Measurements from ENCODE around the gene PLSCR3. TPM values are rescaled to one million over a fixed set of nuclear protein-coding genes. Genes with fewer than 3 reads are reported as not detected.

Gene PLSCR3
- total RNA-seq, 4 donors from 2014 or later: 18.3 to 21.6 (median 19.9) TPM

DNA sequence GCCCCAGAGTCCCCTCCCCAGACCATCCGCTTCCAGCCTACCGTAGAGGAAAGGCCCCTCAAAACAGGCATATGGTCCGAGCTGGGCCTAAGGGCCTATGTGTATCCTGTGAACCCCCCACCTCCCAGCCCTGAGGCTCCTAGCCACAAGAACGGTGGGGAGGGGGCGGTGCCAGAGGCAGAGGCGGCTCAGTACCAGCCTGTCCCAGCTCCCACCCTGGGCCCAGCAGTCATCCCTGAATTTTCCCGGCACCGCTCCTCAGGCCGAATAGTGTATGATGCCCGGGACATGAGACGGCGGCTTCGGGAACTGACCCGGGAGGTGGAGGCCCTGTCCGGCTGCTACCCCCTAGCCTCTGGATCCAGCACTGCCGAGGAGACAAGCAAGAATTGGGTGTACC is 26.9 kb upstream of the PLSCR3 start:
- WGBS, 2 donors: 92 to 98% methylated on average over 10 to 14 of the region's 16 CpGs
- H3K4me1 ChIP-seq: no peaks in the 10 kb centered on the region
- H3K4me3 ChIP-seq (replicated peaks in 1 of 3): no peak overlapping the region
- H3K9me3 ChIP-seq: no peaks in the 10 kb centered on the region
- H3K27me3 ChIP-seq: no peaks in the 10 kb centered on the region
- H3K27ac ChIP-seq: no peak overlapping the region
- no peak for DNase-seq
- H3K36me3 ChIP-seq: no peaks in the 10 kb centered on the region
- intact Hi-C loops (cut with DNase I): loop anchor here (5.0 kb wide), 1 partner anchor 59 kb away; no protein-coding TSS in a partner anchor
- TF ChIP-seq, protein P1, sequence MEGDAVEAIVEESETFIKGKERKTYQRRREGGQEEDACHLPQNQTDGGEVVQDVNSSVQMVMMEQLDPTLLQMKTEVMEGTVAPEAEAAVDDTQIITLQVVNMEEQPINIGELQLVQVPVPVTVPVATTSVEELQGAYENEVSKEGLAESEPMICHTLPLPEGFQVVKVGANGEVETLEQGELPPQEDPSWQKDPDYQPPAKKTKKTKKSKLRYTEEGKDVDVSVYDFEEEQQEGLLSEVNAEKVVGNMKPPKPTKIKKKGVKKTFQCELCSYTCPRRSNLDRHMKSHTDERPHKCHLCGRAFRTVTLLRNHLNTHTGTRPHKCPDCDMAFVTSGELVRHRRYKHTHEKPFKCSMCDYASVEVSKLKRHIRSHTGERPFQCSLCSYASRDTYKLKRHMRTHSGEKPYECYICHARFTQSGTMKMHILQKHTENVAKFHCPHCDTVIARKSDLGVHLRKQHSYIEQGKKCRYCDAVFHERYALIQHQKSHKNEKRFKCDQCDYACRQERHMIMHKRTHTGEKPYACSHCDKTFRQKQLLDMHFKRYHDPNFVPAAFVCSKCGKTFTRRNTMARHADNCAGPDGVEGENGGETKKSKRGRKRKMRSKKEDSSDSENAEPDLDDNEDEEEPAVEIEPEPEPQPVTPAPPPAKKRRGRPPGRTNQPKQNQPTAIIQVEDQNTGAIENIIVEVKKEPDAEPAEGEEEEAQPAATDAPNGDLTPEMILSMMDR (IDR thresholded peaks at IDR 0.05): no peak
- no peak for TF ChIP-seq POLR2A (IDR thresholded peaks at IDR 0.05)

DNA sequence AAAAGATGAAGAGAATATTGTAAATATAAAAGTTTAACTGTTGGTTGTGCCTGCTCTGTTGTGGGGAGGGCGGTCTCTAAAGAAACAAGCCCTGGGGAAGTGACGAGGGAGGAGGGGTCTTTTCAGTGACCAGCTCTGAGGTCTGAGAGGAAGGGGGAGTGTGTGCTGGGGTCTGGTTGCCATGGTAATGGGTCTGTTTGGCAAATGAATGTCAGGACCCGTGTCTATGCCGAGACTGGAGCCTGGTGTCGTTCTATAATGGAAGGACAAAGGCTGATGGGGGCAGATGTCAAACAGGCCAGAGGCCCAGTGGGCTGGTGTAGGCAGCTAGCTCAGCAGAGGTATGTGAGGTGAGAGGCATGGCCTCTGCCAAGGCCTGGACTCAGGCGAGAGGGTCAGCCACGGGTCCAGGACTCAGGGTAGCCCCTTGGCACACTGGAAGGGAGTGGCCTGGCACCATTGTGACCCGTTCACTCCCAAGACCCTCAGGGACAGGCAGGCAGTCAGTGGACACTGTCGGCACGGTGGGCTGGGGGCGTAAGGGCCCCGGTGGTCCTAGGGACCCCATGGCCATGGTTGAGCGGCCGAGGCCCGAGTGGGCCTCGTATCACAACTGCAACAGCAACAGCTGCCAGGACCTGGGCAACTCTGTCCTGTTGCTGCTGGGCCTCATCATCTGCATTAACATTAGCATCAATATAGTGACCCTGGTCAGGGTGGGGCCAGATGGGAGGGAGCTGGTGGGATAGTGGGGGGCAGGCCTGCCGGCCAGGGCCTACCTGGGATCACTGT is 25.7 kb upstream of the PLSCR3 start, which contains the start of gene SPEM1:
Gene SPEM1 (plus strand): TSS at position 506 of the 792 bp plus-strand sequence. CDS start 61 bp downstream, at position 567.
- WGBS, 2 donors: 67 to 71% methylated on average over 11 to 13 of the region's 17 CpGs
- TF ChIP-seq, protein P1 (IDR thresholded peaks at IDR 0.05): no peak
- TF ChIP-seq POLR2A (IDR thresholded peaks at IDR 0.05): no peak
- H3K4me3 ChIP-seq (replicated peaks in 1 of 3): no peak within 1 kb of the TSS
- H3K27me3 ChIP-seq: no peaks in the 10 kb centered on the region
- no peaks in the 10 kb centered on the region for H3K9me3 ChIP-seq
- no peaks in the 10 kb centered on the region for H3K4me1 ChIP-seq
- H3K36me3 ChIP-seq: no peaks in the 10 kb centered on the region
- no peak within 1 kb of the TSS for H3K27ac ChIP-seq
- intact Hi-C loops (cut with DNase I): loop anchor here (5.0 kb wide), 1 partner anchor 58 kb away; no protein-coding TSS in a partner anchor
- DNase-seq: no peak

DNA sequence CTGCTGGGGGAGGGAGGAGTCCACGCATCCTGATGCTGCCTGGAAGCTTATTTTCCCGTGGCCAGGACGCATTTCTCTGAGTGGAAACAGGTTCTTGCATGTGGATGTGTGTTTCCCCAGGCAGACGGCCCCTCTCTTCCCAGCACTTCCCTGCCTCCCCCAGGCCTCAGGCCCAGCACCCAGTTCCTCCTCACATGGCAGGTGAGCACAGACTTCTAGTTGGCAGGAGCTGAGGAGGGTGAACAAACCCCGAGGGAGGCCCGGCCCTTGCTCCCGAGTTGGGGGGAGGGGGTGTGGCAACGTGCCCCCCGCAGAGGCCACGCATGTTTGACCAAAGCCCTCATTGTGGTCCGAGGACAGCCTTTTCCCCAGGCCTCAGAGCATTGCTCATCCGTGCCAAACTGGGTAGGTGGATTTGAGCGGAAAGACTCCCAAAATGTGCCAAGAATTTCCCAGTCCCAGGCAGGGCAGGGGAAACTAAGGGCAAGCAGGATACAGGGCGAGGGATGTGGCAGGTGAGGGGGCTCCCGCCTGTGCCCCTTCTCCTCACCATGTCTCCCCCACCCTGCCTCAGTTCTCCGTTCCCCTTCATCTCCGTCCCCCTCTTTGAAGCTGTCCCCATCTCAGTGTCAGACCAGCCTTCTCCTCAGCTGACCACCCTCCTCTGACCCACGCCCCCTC is 24.3 kb upstream of the PLSCR3 start:
- no peaks in the 10 kb centered on the region for H3K27me3 ChIP-seq
- WGBS, 2 donors: 66 to 68% methylated on average over 16 to 18 of the region's 18 CpGs
- no peaks in the 10 kb centered on the region for H3K9me3 ChIP-seq
- no peak overlapping the region for H3K27ac ChIP-seq
- DNase-seq: no peak
- H3K4me3 ChIP-seq (replicated peaks in 1 of 3): no peak overlapping the region
- H3K36me3 ChIP-seq: no peaks in the 10 kb centered on the region
- intact Hi-C loops (cut with DNase I): no loop called here
- no peaks in the 10 kb centered on the region for H3K4me1 ChIP-seq
- TF ChIP-seq, protein P1 (IDR thresholded peaks at IDR 0.05): no peak
- TF ChIP-seq POLR2A (IDR thresholded peaks at IDR 0.05): no peak

DNA sequence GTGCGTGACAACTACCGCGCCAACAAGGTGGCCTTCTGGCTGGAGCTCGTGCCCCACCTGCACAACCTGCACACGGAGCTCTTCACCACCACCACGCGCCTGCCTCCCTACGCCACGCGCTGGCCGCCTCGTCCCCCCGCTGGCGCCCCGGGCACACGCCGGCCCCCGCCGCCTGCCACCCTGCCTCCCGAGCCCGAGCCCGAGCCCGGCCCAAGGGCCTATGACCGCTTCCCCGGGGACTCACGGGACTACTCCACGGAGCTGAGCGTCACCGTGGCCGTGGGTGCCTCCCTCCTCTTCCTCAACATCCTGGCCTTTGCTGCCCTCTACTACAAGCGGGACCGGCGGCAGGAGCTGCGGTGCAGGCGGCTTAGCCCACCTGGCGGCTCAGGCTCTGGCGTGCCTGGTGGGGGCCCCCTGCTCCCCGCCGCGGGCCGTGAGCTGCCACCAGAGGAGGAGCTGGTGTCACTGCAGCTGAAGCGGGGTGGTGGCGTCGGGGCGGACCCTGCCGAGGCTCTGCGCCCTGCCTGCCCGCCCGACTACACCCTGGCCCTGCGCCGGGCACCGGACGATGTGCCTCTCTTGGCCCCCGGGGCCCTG is 22.8 kb upstream of the PLSCR3 start:
- Histone ChIP-seq H3K36me3 (no peaks in the 10 kb centered on the region), H3K27ac (no peak overlapping the region), H3K4me1 (no peaks in the 10 kb centered on the region), H3K27me3 (no peaks in the 10 kb centered on the region), H3K9me3 (no peaks in the 10 kb centered on the region), H3K4me3 (replicated peaks in 1 of 3) (no peak overlapping the region)
- DNase-seq: no peak
- intact Hi-C loops (cut with DNase I): no loop called here
- TF ChIP-seq, protein P1 (IDR thresholded peaks at IDR 0.05): no peak
- no peak for TF ChIP-seq POLR2A (IDR thresholded peaks at IDR 0.05)
- 95 to 96% methylated on average over 37 to 54 of the region's 54 CpGs for WGBS, 2 donors

Data from thyroid gland (tissue), 4 donors.